IPS-NIHi7 (cell line): ENCODE data around the gene NMU.
A peak's percentile ranks its signal among the peaks of the same experiment; 100 is the strongest.
"Not testable (repeated sequence)": the region's sequence is repeated elsewhere in the genome, so short reads cannot be mapped to it uniquely, and the experiment has no call there.

Source experiments
- DNase-seq: peaks from one replicate; pipeline ENCODE4 v3.0.0; 2012; ENCODE audit warnings: mixed read lengths; ENCODE audit errors: extremely low spot score

NMU gene

GRCh38 chr4:55560096-55560495 lies 76.0 kb downstream of the NMU start:
- no peak for DNase-seq

- DNase-seq = no peak
Measured at GRCh38 chr4:55554453-55555030, 81.6 kb downstream of the NMU start.

DNA sequence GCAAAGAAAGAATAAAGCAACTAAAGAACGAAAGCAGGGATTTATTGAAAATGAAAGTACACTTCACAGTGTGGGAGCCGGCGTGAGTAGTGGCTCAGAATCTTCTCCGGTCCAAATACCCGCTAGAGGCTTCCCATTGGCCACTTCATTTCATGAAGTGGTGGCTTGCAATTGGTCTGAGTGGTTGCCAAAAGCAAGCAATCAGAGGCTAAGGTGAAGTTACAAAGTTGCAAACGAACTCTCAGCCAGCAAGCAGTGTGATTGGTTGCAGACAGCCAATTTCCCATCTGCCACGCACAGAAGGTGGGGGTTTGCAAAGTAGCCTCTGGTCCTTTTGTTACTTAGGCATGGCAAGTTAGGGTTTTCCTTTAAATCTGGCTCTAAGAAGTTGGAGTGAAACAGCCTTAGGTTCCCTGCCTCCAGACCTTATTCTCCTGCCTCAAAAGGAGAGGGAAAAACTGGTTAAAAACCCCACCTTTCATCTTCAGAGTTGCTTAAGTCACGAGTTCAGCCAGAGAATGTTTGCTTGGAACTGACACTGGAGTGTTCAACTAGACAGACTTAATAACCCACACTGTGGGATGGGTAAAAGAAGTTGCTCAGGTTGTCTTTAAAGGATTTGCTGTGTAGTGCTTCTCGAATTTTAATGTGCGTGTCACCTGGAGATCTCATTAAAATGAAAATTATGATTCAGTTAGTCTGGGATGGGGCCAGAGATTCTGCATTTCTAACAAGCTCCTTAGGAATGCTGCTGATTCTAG lies 82.5 kb downstream of the NMU start:
- peak; percentile 36 for DNase-seq

DNA sequence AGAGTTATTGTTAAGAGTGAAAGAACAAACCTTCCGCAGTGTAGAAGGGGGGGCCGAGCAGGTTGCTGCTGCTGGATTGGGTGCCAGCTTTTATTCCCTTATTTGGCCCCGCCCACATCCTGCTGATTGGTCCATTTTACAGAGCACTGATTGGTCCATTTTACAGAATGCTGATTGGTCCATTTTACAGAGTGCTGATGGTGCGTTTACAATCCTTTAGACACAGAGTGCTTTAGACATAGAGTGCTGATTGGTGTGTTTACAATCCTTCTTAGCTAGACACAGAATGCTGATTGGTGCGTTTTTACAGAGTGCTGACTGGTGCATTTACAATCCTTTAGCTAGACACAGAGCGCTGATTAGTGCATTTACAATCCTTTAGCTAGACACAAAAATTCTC lies 84.1 kb downstream of the NMU start:
- not testable (repeated sequence) for DNase-seq

GRCh38 chr4:55549888-55550287 lies 86.2 kb downstream of the NMU start:
- no peak for DNase-seq

GRCh38 chr4:55547918-55548317 lies 88.2 kb downstream of the NMU start:
- DNase-seq = no peak

- DNase-seq = peak; percentile 39
Measured at GRCh38 chr4:55547466-55547770, 88.7 kb downstream of the NMU start.

DNA sequence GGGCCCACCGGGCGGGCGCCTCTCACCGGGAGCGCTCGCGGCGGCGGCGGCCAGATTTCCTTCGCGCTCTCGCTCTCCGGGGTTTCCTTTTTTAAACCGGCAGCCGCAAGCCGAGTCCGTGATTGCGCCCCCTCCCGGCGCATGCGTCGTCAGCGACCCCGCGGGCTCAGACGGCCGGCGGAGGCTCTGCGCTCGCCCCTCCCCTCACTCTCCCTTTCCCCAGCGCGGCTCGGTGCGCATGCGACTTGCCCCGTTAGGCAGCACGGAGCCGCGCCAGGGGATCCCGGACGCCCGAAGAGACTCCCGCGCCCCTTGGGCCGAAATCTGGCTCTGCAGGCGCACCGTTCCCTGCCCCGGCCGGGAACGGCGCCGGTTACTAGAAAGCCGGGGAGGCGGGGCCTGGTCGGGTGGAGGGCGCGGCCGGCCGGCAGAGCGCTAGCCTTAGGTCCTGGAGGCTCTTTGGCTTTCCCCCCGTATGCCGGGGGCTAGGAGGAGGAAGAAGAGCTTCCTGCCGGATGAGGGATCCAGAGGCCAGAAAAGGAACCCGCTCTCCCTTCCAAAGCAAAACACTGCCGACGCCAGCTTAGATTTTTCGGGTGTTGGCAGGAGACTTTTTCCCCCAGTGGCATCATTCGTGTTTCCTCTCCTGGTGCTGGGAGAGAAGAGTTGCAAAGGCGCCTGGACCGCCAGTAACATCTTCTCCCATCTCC lies 89.2 kb downstream of the NMU start, which contains the start of gene CLOCK:
Gene CLOCK (minus strand): TSS at position 154 of the 710 bp plus-strand sequence. CDS start 64,124 bp downstream, outside the sequence.
- DNase-seq = peak; percentile 83

DNA sequence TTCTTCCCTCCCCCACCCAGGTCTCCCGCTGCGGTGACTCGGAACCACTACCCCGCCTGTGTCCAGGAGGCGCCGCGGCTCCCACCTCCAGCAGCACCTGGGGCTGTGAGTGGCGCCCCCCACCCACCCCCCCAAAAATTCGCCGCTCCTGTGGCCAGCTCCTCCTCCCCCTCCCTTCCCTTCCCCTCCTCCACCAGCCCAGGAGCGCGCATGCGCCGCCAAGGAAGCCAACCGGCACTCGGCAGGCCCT lies 89.7 kb downstream of the NMU start:
- no peak for DNase-seq

- peak; percentile 34 for DNase-seq
Measured at GRCh38 chr4:55545641-55546505, 90.2 kb downstream of the NMU start.
